ENCODE data around the gene MBP. TPM values are rescaled to one million over a fixed set of nuclear protein-coding genes. Genes with fewer than 3 reads are reported as not detected.

MBP gene
- total RNA-seq, 2 experiments from 2014 or later = 94.7 to 101 TPM

DNA sequence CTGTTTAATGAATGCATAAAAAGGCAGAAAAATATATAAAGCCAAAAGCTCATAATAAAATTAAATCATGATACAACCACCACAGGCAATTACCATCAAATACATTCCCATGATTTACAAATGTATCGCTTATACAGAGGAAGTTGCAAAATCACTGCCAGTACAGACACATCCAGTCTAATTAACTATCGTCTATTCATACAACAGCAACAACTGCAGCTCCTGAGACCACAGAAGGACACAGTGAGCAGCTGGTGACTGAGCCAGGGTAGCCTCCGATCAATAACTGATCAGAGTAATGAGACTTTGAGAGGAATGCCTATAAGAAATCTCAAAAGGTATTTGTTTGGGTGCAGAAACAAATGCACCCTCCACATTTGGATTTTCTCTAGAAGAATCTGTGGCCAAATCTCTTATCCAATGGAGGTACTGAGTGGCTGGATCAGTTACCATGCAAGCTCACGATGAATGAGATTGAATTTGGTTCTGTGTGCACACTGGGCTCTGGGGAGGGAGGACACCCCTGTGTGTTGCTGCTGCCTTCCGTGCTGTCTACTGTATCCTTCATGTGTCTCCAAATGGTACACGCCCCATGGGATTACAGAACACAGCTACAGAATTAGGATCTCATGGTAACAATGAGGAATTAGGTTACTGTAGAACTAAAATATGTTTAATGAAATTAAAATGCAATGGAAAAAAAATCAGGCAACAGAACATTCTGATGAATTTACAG lies 119.6 kb downstream of the MBP start:
- no peaks in the 10 kb centered on the region for H3K9me3 Mint-ChIP-seq (ENCODE audit: low read depth)
- CTCF ChIA-PET = interaction anchor here (0.9 to 1.1 kb wide), 3 partner anchors 8 to 191 kb away, joined by 3 to 8 read pairs (median 4); no protein-coding TSS in a partner anchor
- H3K4me3 Mint-ChIP-seq = no peak overlapping the region
- H3K27ac Mint-ChIP-seq = no peak overlapping the region
- H3K4me1 Mint-ChIP-seq = peaks cover 2% of the 10 kb centered on the region
- ATAC-seq = no peak
- no peaks in the 10 kb centered on the region for H3K27me3 Mint-ChIP-seq
- DNase-seq = no peak
- peaks cover 30% of the 10 kb centered on the region for H3K36me3 Mint-ChIP-seq

DNA sequence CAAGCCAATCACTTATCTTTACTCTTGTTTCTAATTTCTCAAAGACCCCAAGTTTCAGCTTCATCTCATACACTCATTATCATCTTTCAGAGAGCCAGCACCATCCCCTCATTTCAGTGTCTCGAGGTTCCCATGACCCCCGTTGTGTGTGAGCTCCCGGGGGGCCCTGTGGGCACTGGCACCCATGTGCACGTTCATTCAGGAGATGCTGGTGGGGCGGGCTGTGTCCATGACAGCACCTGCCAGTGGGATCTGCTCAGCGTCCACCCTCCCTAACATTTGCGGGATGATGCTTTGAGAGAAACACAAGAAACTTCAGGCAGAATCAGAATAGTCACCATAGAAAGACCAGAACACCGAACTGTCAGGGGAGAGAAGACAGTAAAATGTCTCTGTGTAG lies 120.5 kb downstream of the MBP start:
- Mint-ChIP-seq H3K4me1 (peaks cover 2% of the 10 kb centered on the region), H3K4me3 (no peak overlapping the region), H3K27ac (no peak overlapping the region), H3K9me3 (ENCODE audit: low read depth) (no peaks in the 10 kb centered on the region), H3K36me3 (peaks cover 28% of the 10 kb centered on the region), H3K27me3 (no peaks in the 10 kb centered on the region)
- DNase-seq (no peak), ATAC-seq (no peak)
- CTCF ChIA-PET = interaction anchor here (1.1 kb wide), 1 partner anchor 12 kb away, joined by 8 read pairs; no protein-coding TSS in a partner anchor

- CTCF ChIA-PET = interaction anchor here (1.7 kb wide), 1 partner anchor 9 kb away, joined by 9 read pairs; no protein-coding TSS in a partner anchor
- Mint-ChIP-seq H3K36me3 (peaks cover 10% of the 10 kb centered on the region), H3K4me1 (peaks cover 17% of the 10 kb centered on the region), H3K27ac (peak overlapping the region; percentile 31), H3K4me3 (no peak overlapping the region), H3K27me3 (no peaks in the 10 kb centered on the region), H3K9me3 (ENCODE audit: low read depth) (no peaks in the 10 kb centered on the region)
- DNase-seq (no peak), ATAC-seq (no peak)
Measured at GRCh38 chr18:77009675-77010074, 122.9 kb downstream of the MBP start.

GRCh38 chr18:77008576-77009315 lies 123.8 kb downstream of the MBP start:
- H3K4me3 Mint-ChIP-seq = no peak overlapping the region
- ATAC-seq = no peak
- no peak overlapping the region for H3K27ac Mint-ChIP-seq

GRCh38 chr18:77008006-77008405 lies 124.6 kb downstream of the MBP start:
- no peak for DNase-seq
- Mint-ChIP-seq H3K27me3 (no peaks in the 10 kb centered on the region), H3K4me1 (peaks cover 30% of the 10 kb centered on the region), H3K27ac (no peak overlapping the region), H3K36me3 (peaks cover 8% of the 10 kb centered on the region), H3K9me3 (ENCODE audit: low read depth) (no peaks in the 10 kb centered on the region), H3K4me3 (no peak overlapping the region)
- CTCF ChIA-PET = no interaction called here
- ATAC-seq = no peak

More at GRCh38 chr18:77008576-77009315, 123.8 kb downstream of the MBP start:
- H3K4me1 Mint-ChIP-seq = peaks cover 25% of the 10 kb centered on the region
- DNase-seq = no peak
- CTCF ChIA-PET = interaction anchor here (1.7 kb wide), 1 partner anchor 8 kb away, joined by 9 read pairs; no protein-coding TSS in a partner anchor
- peaks cover 10% of the 10 kb centered on the region for H3K36me3 Mint-ChIP-seq
- H3K9me3 Mint-ChIP-seq (ENCODE audit: low read depth) = no peaks in the 10 kb centered on the region
- H3K27me3 Mint-ChIP-seq = no peaks in the 10 kb centered on the region

DNA sequence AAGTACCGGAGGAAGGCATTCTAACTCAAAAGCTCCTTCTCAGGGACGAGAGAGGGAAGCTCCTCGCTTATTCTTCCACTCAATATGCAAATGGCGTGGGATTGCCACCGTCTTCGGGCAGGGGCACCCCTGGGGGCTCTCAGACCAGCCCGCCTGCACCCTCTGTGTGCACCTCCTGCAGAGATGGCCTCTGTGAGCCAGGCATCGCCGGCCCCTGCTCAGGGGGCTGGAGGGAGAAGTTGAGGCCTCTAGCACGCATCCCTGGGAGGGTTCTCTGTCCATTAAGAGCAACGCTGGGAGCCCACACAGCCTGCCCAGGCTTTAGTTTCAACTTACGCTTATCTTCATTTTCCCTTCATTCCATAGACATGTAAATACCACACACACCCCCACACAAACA lies 125.3 kb downstream of the MBP start:
- ATAC-seq (no peak), DNase-seq (no peak)
- CTCF ChIA-PET = no interaction called here
- Mint-ChIP-seq H3K4me3 (no peak overlapping the region), H3K36me3 (peaks cover 8% of the 10 kb centered on the region), H3K27ac (no peak overlapping the region), H3K9me3 (ENCODE audit: low read depth) (no peaks in the 10 kb centered on the region), H3K4me1 (peaks cover 31% of the 10 kb centered on the region), H3K27me3 (no peaks in the 10 kb centered on the region)

GRCh38 chr18:77006305-77007175 lies 126.0 kb downstream of the MBP start:
- no peaks in the 10 kb centered on the region for H3K9me3 Mint-ChIP-seq (ENCODE audit: low read depth)
- ATAC-seq (no peak), DNase-seq (no peak)
- no peak overlapping the region for H3K27ac Mint-ChIP-seq
- H3K4me1 Mint-ChIP-seq = peaks cover 33% of the 10 kb centered on the region
- no peak overlapping the region for H3K4me3 Mint-ChIP-seq
- CTCF ChIA-PET = interaction anchor here (1.4 to 8.5 kb wide), 2 partner anchors 49 to 203 kb away, joined by 4 to 97 read pairs; no protein-coding TSS in a partner anchor
- H3K27me3 Mint-ChIP-seq = no peaks in the 10 kb centered on the region
- H3K36me3 Mint-ChIP-seq = peaks cover 8% of the 10 kb centered on the region

DNA sequence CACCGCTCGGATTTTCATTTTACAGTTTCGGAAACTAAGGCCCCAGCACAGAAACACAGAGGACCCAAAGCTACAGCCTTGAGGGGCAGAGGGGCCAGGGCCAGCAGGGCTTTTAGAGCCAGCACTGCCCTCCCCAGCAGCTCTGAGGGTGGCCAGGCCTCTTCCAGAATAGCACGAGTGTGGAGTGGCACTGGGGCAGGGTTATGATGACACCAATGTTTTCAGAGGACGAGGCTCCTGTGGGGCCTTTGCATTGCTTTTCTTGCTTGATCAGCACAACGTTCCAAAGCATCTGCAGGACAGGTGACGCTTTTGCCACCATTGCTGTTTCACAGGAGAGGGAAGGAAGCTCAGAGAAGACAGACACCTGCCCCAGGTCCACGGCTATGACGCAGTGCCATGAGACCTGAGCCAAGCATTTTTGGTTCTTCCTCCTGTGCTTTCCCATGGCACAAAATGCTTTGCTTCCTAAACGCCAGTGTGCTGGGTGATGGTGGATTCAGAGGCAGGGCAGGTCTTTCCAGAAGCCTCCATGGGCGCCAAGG lies 126.9 kb downstream of the MBP start:
- Mint-ChIP-seq H3K27ac (no peak overlapping the region), H3K4me3 (no peak overlapping the region), H3K9me3 (ENCODE audit: low read depth) (no peaks in the 10 kb centered on the region), H3K4me1 (peaks cover 35% of the 10 kb centered on the region), H3K36me3 (peaks cover 8% of the 10 kb centered on the region), H3K27me3 (no peaks in the 10 kb centered on the region)
- DNase-seq = no peak
- CTCF ChIA-PET = interaction anchor here (0.9 to 8.5 kb wide), 5 partner anchors 25 to 206 kb away, joined by 3 to 97 read pairs (median 4); no protein-coding TSS in a partner anchor
- no peak for ATAC-seq

- Mint-ChIP-seq H3K9me3 (ENCODE audit: low read depth) (no peaks in the 10 kb centered on the region), H3K4me1 (peaks cover 42% of the 10 kb centered on the region), H3K27ac (peak overlapping the region; percentile 40), H3K27me3 (no peaks in the 10 kb centered on the region), H3K36me3 (peaks cover under 1% of the 10 kb centered on the region), H3K4me3 (no peak overlapping the region)
- CTCF ChIA-PET = interaction anchor here (0.7 to 8.5 kb wide), 8 partner anchors 8 to 207 kb away, joined by 3 to 97 read pairs (median 4); no protein-coding TSS in a partner anchor
- DNase-seq (no peak), ATAC-seq (peak; percentile 22)
Measured at GRCh38 chr18:77004555-77005380, 127.8 kb downstream of the MBP start.

DNA sequence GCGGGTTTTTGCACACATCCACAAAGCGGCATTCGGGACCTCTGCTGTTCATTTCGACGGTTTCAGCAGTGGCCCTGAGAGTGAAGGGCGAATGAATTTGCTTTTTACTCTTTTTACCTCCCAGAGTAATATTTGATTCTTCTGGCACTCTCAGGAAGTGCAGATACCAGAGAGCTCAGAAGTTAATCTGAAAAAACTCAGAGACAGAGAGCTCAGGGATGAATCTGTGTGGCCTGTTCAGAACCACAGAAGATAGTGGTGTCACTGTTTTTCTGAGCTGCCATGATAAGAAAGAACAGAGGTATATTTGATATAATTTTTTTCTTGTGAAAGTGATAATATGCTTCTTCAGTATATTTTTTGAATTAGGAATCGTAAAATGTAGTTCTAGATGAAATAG lies 129.3 kb downstream of the MBP start:
- no peaks in the 10 kb centered on the region for H3K27me3 Mint-ChIP-seq
- no peak for DNase-seq
- H3K4me3 Mint-ChIP-seq = no peak overlapping the region
- peaks cover 46% of the 10 kb centered on the region for H3K4me1 Mint-ChIP-seq
- no peaks in the 10 kb centered on the region for H3K9me3 Mint-ChIP-seq (ENCODE audit: low read depth)
- no peaks in the 10 kb centered on the region for H3K36me3 Mint-ChIP-seq
- CTCF ChIA-PET = interaction anchor here (0.7 to 8.5 kb wide), 6 partner anchors 19 to 200 kb away, joined by 3 to 97 read pairs (median 4); no protein-coding TSS in a partner anchor
- no peak overlapping the region for H3K27ac Mint-ChIP-seq
- no peak for ATAC-seq

- Mint-ChIP-seq H3K27me3 (no peaks in the 10 kb centered on the region), H3K27ac (no peak overlapping the region), H3K36me3 (no peaks in the 10 kb centered on the region), H3K4me3 (no peak overlapping the region), H3K9me3 (ENCODE audit: low read depth) (no peaks in the 10 kb centered on the region), H3K4me1 (peaks cover 46% of the 10 kb centered on the region)
- DNase-seq = no peak
- ATAC-seq = no peak
- CTCF ChIA-PET = interaction anchor here (0.7 to 8.5 kb wide), 5 partner anchors 19 to 127 kb away, joined by 3 to 97 read pairs (median 3); no protein-coding TSS in a partner anchor
Measured at GRCh38 chr18:77002496-77002895, 130.1 kb downstream of the MBP start.

DNA sequence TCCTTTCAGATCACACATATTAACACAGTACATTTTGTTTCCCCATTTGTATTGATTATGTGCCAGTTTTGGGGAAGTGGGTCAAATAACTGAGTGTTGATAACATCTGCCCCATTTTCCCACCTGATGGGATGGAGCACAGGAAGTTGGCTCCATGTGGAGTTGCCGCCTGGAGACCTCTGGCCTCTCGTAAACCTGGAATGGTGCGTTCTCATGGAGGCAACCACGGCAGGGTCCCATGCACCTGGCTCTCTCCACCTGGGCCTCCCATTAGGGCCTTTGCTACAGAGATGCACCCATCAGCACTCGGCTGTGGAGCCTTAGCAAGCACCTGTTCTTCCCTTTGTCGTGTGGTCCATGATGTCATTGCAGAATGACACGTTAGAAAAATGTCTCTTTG lies 130.6 kb downstream of the MBP start:
- peaks cover 46% of the 10 kb centered on the region for H3K4me1 Mint-ChIP-seq
- CTCF ChIA-PET = interaction anchor here (1.0 to 8.5 kb wide), 3 partner anchors 53 to 128 kb away, joined by 3 to 97 read pairs (median 33); no protein-coding TSS in a partner anchor
- no peaks in the 10 kb centered on the region for H3K36me3 Mint-ChIP-seq
- ATAC-seq (no peak), DNase-seq (no peak)
- H3K27ac Mint-ChIP-seq = no peak overlapping the region
- H3K27me3 Mint-ChIP-seq = no peaks in the 10 kb centered on the region
- no peaks in the 10 kb centered on the region for H3K9me3 Mint-ChIP-seq (ENCODE audit: low read depth)
- no peak overlapping the region for H3K4me3 Mint-ChIP-seq

Measured in activated CD8-positive, alpha-beta memory T cell treated with anti-CD3 and anti-CD28 coated beads, Interleukin-2, amount 10 ng/mL, durations not matched to agents 7 days and 5 days (primary cell).